Thyroid gland (tissue), 4 donors: ENCODE data around the gene PRSS37.

ENCODE experiments used
- CTCF ChIP-seq, 6 experiments: fragments of 200-600 bp in 3 of 6; fragments of 450-650 bp in 3 of 6; sonication (generic) in 3 of 6; IDR thresholded peaks; one replicate each; pipeline ENCODE4 v1.5.1; 2016 to 2019; ENCODE audit warnings: antibody characterized with exemption in 6 of 6, mild to moderate bottlenecking in 2 of 6, inconsistent platforms in 1 of 6, moderate library complexity in 1 of 6
- POLR2A ChIP-seq, 2 donors: fragments of 450-650 bp; IDR thresholded peaks; one replicate each; pipeline ENCODE4 v1.6.1; 2017; ENCODE audit warnings: antibody characterized with exemption in 2 of 2, mild to moderate bottlenecking in 2 of 2, moderate library complexity in 1 of 2

GRCh38 chr7:141875453-141875852, 34.2 kb upstream of the PRSS37 start:
- no peak for TF ChIP-seq CTCF (IDR thresholded peaks at IDR 0.05)
- TF ChIP-seq POLR2A (IDR thresholded peaks at IDR 0.05) = no peak
